Lung (tissue), 12 donors: ENCODE measurements around the gene ACSM2B. TPM values are rescaled to one million over a fixed set of nuclear protein-coding genes. Genes with fewer than 3 reads are reported as not detected.
"Not testable (repeated sequence)": the region's sequence is repeated elsewhere in the genome, so short reads cannot be mapped to it uniquely, and the experiment has no call there.

ENCODE experiments used
- ATAC-seq: fragments of 200-7000 bp; cut with Tn5 transposase; one replicate; pipeline ENCODE4 v1.9.1; 2020; ENCODE audit warnings: moderate number of reproducible peaks; ENCODE audit not compliant: insufficient read depth, low FRiP score
- DNase-seq, 3 donors: peaks; one replicate each; pipeline ENCODE4 v3.0.0-alpha.2; 2013 to 2017
- H3K27ac ChIP-seq, 2 donors: one replicate each; pipeline ENCODE4 v1.5.1; 2013; ENCODE audit warnings: mild to moderate bottlenecking in 2 of 2, moderate library complexity in 2 of 2, control low read depth in 1 of 2, inconsistent platforms in 1 of 2, low read depth in 1 of 2, low read length in 1 of 2
- H3K27me3 ChIP-seq, 3 donors: one replicate each; pipeline ENCODE4 v1.5.1; 2013; ENCODE audit warnings: low read length in 2 of 3; ENCODE audit not compliant: control insufficient read depth in 3 of 3, insufficient read depth in 3 of 3
- H3K36me3 ChIP-seq, 4 donors: one replicate each; pipeline ENCODE4 v1.5.1; 2013; ENCODE audit warnings: low read length in 4 of 4, mild to moderate bottlenecking in 1 of 4, moderate library complexity in 1 of 4; ENCODE audit not compliant: control insufficient read depth in 4 of 4, insufficient read depth in 4 of 4
- H3K4me1 ChIP-seq, 5 donors: one replicate each; pipeline ENCODE4 v1.5.1; 2013; ENCODE audit warnings: low read length in 5 of 5, mild to moderate bottlenecking in 2 of 5, moderate library complexity in 1 of 5; ENCODE audit not compliant: control insufficient read depth in 5 of 5, insufficient read depth in 5 of 5
- H3K4me3 ChIP-seq: one replicate; pipeline ENCODE4 v1.5.1; 2013; ENCODE audit warnings: mild to moderate bottlenecking, control low read depth, moderate library complexity
- H3K9ac ChIP-seq, 2 donors: one replicate each; pipeline ENCODE4 v1.5.1; 2013; ENCODE audit warnings: low read length in 2 of 2, control low read depth in 1 of 2; ENCODE audit not compliant: insufficient read depth in 1 of 2
- H3K9me3 ChIP-seq, 4 donors: one replicate each; pipeline ENCODE4 v1.5.1; 2013; ENCODE audit warnings: low read length in 3 of 4, mild to moderate bottlenecking in 1 of 4, moderate library complexity in 1 of 4; ENCODE audit not compliant: control insufficient read depth in 4 of 4, insufficient read depth in 3 of 4
- CTCF ChIP-seq: IDR thresholded peaks from 2 replicates; pipeline ENCODE4 v1.5.1; 2012; ENCODE audit warnings: mild to moderate bottlenecking; ENCODE audit errors: control extremely low read depth, extremely low read depth
- WGBS, 2 donors: extraction: QIAGEN DNeasy Blood & Tissue Kit; methylation state at CpG; one replicate each; pipeline ENCODE4 v1.1.7; 2013; 5-methylcytosine and 5-hydroxymethylcytosine counted together
- polyA plus RNA-seq, 2 donors: library from polyadenylated mRNA; stranded (reverse); fragments of 200-250 nt; gene quantifications; one replicate each; pipeline ENCODE4 v1.2.1, GENCODE V29; 2013
- total RNA-seq, 2 donors: library from RNA; depleted of rRNA in 1 of 2; stranded (reverse); fragments of >200 nt in 1 of 2; gene quantifications; one replicate each; pipeline ENCODE4 v1.2.1, GENCODE V29; 2014 to 2021
- donor health status: control.
- donor health status: control.
- donor health status: Bipolar disorder and iron deficiency.
- donor health status: healthy.
- donor health status: DM: yes; HTN: yes; CAD: no.

The ACSM2B gene
- total and polyA plus RNA-seq, 4 donors, result 0.03 to 0.43 (median 0.16) TPM

GRCh38 chr16:20610211-20610891 is 34.2 kb upstream of the ACSM2B start:
- Histone ChIP-seq H3K36me3 (no peaks in the 10 kb centered on the region), H3K27me3 (no peaks in the 10 kb centered on the region), H3K4me1 (peaks cover 0 to 6% (median 5%) of the 10 kb centered on the region in 5 donors), H3K27ac (no peak overlapping the region), H3K9me3 (peaks cover 0 to 3% (median 0%) of the 10 kb centered on the region in 4 donors), H3K9ac (no peak overlapping the region), H3K4me3 (no peak overlapping the region)
- 57 to 78% methylated on average over 6 of the region's 6 CpGs for WGBS, 2 donors
- DNase-seq, result peak in 2 of 3 donors; percentile 65 to 67
- no peak for ATAC-seq
- TF ChIP-seq CTCF, result no peak

- DNase-seq, result peak in 1 of 3 donors; percentile 21
- not testable (repeated sequence) for H3K9me3 ChIP-seq, H3K9ac ChIP-seq
Measured at GRCh38 chr16:20602205-20602604, 26.0 kb upstream of the ACSM2B start.

GRCh38 chr16:20599475-20599874 is 23.3 kb upstream of the ACSM2B start:
- not testable (repeated sequence) for H3K4me3 ChIP-seq, ATAC-seq, DNase-seq, H3K9ac ChIP-seq, H3K27me3 ChIP-seq, H3K4me1 ChIP-seq, H3K27ac ChIP-seq, H3K36me3 ChIP-seq, H3K9me3 ChIP-seq
- 85 to 93% methylated on average over 5 of the region's 5 CpGs for WGBS, 2 donors

More at GRCh38 chr16:20602205-20602604, 26.0 kb upstream of the ACSM2B start:
- not testable (repeated sequence) for H3K4me3 ChIP-seq, H3K36me3 ChIP-seq, H3K4me1 ChIP-seq, H3K27ac ChIP-seq, ATAC-seq, H3K27me3 ChIP-seq
- 41 to 48% methylated on average over 11 of the region's 11 CpGs for WGBS, 2 donors

DNA sequence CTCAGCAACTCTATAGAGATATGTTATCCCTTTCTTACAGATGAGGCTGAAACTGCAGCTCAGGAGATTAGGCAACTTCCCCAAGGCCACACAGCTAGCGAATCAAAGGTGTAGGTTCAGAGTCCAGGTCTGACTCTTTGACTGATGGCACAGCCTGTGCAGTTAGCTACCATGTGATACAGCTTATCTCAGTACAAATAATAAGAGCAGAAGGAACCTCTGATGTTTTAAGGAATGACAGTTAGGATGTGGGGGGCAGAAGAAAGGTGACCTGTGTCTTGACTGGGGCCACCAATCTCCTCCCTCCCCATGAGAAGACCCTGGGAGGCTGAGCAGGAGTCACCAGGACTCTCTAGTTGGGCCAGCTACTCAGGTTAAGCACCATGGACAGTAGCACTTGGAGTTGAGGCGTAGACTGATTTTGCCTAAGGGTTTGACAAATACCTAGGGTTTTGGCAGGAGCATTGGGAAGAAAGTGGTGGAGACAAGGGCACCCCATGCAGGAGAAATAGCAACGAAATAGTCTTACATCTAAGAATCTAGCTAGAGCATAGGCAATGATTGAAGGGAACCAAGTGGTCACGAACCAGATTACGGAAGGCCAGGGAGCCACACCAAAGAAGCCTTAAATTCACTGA is 22.8 kb upstream of the ACSM2B start:
- H3K36me3 ChIP-seq, result no peaks in the 10 kb centered on the region
- H3K4me3 ChIP-seq, result no peak overlapping the region
- H3K27me3 ChIP-seq, result no peaks in the 10 kb centered on the region
- WGBS, 2 donors, result 67 to 71% methylated on average over 5 of the region's 5 CpGs
- DNase-seq (peak in 1 of 3 donors; percentile 14), ATAC-seq (no peak)
- no peaks in the 10 kb centered on the region for H3K9me3 ChIP-seq
- no peak overlapping the region for H3K9ac ChIP-seq
- TF ChIP-seq CTCF, result no peak
- no peak overlapping the region for H3K27ac ChIP-seq
- no peaks in the 10 kb centered on the region for H3K4me1 ChIP-seq

DNA sequence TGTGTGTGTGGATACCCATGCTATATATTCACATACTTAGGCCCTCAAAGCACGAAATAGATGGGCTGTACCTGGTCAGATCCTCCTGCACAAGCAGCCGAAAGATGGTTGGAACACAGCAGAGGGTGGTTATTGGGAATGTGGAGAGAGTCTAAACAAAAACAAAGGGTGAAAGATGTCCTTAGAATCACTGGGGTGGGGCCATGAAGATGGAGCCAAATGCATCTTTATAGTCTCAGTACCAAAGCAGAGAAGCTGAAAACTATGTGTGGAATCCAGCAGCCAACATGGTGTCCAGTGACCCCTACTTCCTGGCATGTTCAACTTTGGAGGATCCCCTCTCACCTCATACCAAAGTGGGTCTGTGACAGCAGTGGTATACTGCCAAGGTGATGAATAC is 19.5 kb upstream of the ACSM2B start:
- 70 to 72% methylated on average over 2 of the region's 2 CpGs for WGBS, 2 donors

DNA sequence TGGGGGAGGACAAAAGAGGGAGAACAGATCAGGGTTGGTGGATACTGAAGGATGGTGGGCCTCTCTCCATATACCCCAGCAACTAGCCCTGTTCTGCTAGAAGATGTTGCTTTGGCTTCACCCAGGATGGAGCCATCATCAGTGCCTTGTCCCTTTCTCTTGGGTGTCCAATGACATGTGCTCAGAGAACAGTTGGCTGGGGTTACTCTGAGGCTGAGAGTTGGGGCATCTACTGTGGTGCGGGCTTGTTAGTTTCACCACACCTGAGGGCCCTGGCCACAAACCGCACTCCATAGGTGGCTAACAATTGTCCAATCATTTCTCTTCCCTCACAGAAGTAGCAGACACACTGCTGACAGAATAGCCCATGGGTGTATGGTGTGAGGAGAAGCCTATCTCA is 18.9 kb upstream of the ACSM2B start:
- not testable (repeated sequence) for H3K4me1 ChIP-seq, H3K27me3 ChIP-seq, H3K9ac ChIP-seq, H3K9me3 ChIP-seq, H3K27ac ChIP-seq, H3K36me3 ChIP-seq, DNase-seq, ATAC-seq, H3K4me3 ChIP-seq
- 83 to 86% methylated on average over 2 of the region's 2 CpGs for WGBS, 2 donors

More for the DNA sequence above, 19.5 kb upstream of the ACSM2B start:
- not testable (repeated sequence) for H3K4me1 ChIP-seq, H3K9ac ChIP-seq, ATAC-seq, H3K27me3 ChIP-seq, H3K4me3 ChIP-seq, H3K36me3 ChIP-seq, H3K9me3 ChIP-seq, H3K27ac ChIP-seq, DNase-seq
